SK-MEL-5 (cell line): Measurements from ENCODE around the gene SLC19A1. TPM values are rescaled to one million over a fixed set of nuclear protein-coding genes. Genes with fewer than 3 reads are reported as not detected.

Experiments
- DNase-seq: peaks from one replicate; pipeline ENCODE4 v3.0.0-alpha.2; 2016; ENCODE audit warnings: low read depth, low spot score
- in situ Hi-C: cut with HindIII; loops from 2 replicates; pipeline ENCODE4 v1.10.0; 2016; ENCODE audit warnings: low sequenced_read_pairs, high pct_unique_total_duplicates, low pct_unique_long_range_greater_than_20kb
- total RNA-seq: library from RNA; depleted of rRNA; stranded (reverse); fragments of >200 nt; shearing (Covaris generic); gene quantifications from 2 replicates; pipeline ENCODE4 v1.2.3, GENCODE V29; 2014

SLC19A1 gene
- total RNA-seq, 1 experiment from 2014 or later = 12.7 TPM

GRCh38 chr21:45494851-45495680 is 47.2 kb downstream of the SLC19A1 start:
- in situ Hi-C loops = no loop called here
- no peak for DNase-seq

- in situ Hi-C loops = no loop called here
- no peak for DNase-seq
These were observed 47.9 kb downstream of the SLC19A1 start for GRCh38 chr21:45494135-45494850.

- in situ Hi-C loops = no loop called here
- no peak for DNase-seq
These were observed 48.7 kb downstream of the SLC19A1 start for GRCh38 chr21:45493401-45494001.

GRCh38 chr21:45492765-45493164 is 49.5 kb downstream of the SLC19A1 start:
- DNase-seq = no peak

GRCh38 chr21:45491623-45492022 is 50.6 kb downstream of the SLC19A1 start:
- in situ Hi-C loops = no loop called here
- no peak for DNase-seq

More at GRCh38 chr21:45492765-45493164, 49.5 kb downstream of the SLC19A1 start:
- in situ Hi-C loops = no loop called here

- no peak for DNase-seq
- in situ Hi-C loops = no loop called here
These were observed 51.2 kb downstream of the SLC19A1 start for GRCh38 chr21:45491056-45491455.

- in situ Hi-C loops = no loop called here
- no peak for DNase-seq
These were observed 52.0 kb downstream of the SLC19A1 start for GRCh38 chr21:45490049-45490731.

- no peak for DNase-seq
- in situ Hi-C loops = no loop called here
These were observed 52.6 kb downstream of the SLC19A1 start for GRCh38 chr21:45489722-45489982.

GRCh38 chr21:45488931-45489721 is 53.1 kb downstream of the SLC19A1 start:
- in situ Hi-C loops = no loop called here
- DNase-seq = no peak

GRCh38 chr21:45487891-45488600 is 54.2 kb downstream of the SLC19A1 start:
- in situ Hi-C loops = no loop called here
- DNase-seq = no peak

GRCh38 chr21:45487161-45487806 is 55.0 kb downstream of the SLC19A1 start:
- in situ Hi-C loops = no loop called here
- DNase-seq = no peak

GRCh38 chr21:45486443-45487160 is 55.6 kb downstream of the SLC19A1 start:
- in situ Hi-C loops = no loop called here
- DNase-seq = no peak

GRCh38 chr21:45485686-45486442 is 56.4 kb downstream of the SLC19A1 start:
- in situ Hi-C loops = no loop called here
- DNase-seq = no peak

- no peak for DNase-seq
- in situ Hi-C loops = no loop called here
These were observed 57.9 kb downstream of the SLC19A1 start for GRCh38 chr21:45484318-45484717.
